ENCODE results near the gene P2RY6.
"Not testable (repeated sequence)": the region's sequence is repeated elsewhere in the genome, so short reads cannot be mapped to it uniquely, and the experiment has no call there.

P2RY6 gene, protein sequence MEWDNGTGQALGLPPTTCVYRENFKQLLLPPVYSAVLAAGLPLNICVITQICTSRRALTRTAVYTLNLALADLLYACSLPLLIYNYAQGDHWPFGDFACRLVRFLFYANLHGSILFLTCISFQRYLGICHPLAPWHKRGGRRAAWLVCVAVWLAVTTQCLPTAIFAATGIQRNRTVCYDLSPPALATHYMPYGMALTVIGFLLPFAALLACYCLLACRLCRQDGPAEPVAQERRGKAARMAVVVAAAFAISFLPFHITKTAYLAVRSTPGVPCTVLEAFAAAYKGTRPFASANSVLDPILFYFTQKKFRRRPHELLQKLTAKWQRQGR
- total RNA-seq = 0 reads per million in 4 experiments

GRCh38 chr11:73271936-73272679, at the start of gene P2RY6:
TSS of gene P2RY6 (plus strand) at chr11:73272338. CDS start at chr11:73296519, 24,181 bp downstream.
- DNase-seq = no peak

- no peak for DNase-seq
Measured at GRCh38 chr11:73223998-73224730, 48.0 kb upstream of the P2RY6 start.

- no peak for DNase-seq
Measured at GRCh38 chr11:73225001-73225686, 47.0 kb upstream of the P2RY6 start.

GRCh38 chr11:73225851-73226250, 46.3 kb upstream of the P2RY6 start:
- no peak for DNase-seq

GRCh38 chr11:73226297-73227006, 45.7 kb upstream of the P2RY6 start:
- DNase-seq = no peak

DNA sequence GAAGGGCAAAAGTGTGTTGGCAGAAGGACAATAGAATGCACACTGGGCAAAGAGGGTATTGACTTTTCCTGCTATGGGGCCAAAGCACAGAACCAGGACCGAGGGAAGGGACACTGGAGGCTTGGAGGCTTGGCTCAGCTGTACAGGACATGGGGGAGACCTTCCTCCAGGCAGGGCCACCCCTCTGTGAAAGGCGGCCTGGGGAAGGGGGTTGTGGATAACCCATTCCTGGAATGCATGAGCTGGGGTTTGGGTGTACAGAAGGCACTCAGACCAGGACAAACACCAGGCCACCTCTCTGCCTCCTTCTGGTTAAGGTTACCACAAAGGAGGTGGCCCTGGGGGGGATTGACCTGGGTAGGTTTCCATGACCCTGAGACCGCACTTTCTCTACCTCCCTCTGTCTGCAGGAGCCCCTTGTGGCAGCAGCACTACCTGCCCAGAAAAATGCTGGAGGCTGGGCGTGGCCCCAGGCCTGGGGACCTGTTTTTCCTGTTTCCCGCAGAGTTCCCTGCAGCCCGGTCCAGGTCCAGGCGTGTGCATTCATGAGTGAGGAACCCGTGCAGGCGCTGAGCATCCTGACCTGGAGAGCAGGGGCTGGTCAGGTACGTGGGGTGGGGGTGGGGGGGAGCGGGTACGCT, 44.4 kb upstream of the P2RY6 start:
- no peak for DNase-seq

GRCh38 chr11:73228268-73229134, 43.6 kb upstream of the P2RY6 start:
- no peak for DNase-seq

GRCh38 chr11:73229321-73229895, 42.7 kb upstream of the P2RY6 start:
- no peak for DNase-seq

GRCh38 chr11:73229896-73230875, 42.0 kb upstream of the P2RY6 start:
- no peak for DNase-seq

- no peak for DNase-seq
Measured at GRCh38 chr11:73230931-73231330, 41.2 kb upstream of the P2RY6 start.

- DNase-seq = not testable (repeated sequence)
Measured at GRCh38 chr11:73232487-73232886, 39.7 kb upstream of the P2RY6 start.

DNA sequence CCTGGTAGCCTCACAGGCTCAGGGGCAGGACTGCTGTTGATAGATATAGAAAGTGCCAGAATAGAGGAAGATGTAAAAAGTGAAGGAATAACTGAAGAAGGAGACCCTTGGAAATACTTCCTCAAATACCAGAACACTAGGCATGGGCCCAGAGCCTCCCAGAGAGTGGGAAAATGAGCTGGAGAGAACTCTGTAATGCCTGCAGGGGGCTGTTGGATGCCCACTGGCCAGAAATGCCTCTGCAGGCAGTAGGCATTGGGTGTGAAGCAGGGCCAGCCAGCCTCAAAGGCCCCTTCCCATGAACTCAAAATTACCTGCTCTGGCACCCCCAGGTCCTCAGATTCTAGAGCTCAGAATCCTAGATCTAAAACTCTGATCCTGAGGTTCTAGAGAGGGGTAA, 38.9 kb upstream of the P2RY6 start:
- no peak for DNase-seq

GRCh38 chr11:73233692-73234470, 38.3 kb upstream of the P2RY6 start:
- no peak for DNase-seq

DNA sequence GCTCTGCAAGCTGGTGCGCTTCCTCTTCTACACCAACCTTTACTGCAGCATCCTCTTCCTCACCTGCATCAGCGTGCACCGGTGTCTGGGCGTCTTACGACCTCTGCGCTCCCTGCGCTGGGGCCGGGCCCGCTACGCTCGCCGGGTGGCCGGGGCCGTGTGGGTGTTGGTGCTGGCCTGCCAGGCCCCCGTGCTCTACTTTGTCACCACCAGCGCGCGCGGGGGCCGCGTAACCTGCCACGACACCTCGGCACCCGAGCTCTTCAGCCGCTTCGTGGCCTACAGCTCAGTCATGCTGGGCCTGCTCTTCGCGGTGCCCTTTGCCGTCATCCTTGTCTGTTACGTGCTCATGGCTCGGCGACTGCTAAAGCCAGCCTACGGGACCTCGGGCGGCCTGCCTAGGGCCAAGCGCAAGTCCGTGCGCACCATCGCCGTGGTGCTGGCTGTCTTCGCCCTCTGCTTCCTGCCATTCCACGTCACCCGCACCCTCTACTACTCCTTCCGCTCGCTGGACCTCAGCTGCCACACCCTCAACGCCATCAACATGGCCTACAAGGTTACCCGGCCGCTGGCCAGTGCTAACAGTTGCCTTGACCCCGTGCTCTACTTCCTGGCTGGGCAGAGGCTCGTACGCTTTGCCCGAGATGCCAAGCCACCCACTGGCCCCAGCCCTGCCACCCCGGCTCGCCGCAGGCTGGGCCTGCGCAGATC, 37.5 kb upstream of the P2RY6 start:
- no peak for DNase-seq

DNA sequence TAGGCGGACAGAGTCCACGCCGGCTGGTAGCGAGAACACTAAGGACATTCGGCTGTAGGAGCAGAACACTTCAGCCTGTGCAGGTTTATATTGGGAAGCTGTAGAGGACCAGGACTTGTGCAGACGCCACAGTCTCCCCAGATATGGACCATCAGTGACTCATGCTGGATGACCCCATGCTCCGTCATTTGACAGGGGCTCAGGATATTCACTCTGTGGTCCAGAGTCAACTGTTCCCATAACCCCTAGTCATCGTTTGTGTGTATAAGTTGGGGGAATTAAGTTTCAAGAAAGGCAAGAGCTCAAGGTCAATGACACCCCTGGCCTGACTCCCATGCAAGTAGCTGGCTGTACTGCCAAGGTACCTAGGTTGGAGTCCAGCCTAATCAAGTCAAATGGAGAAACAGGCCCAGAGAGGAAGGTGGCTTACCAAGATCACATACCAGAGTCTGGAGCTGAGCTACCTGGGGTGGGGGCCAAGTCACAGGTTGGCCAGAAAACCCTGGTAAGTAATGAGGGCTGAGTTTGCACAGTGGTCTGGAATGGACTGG, 36.8 kb upstream of the P2RY6 start:
- DNase-seq = no peak

DNA sequence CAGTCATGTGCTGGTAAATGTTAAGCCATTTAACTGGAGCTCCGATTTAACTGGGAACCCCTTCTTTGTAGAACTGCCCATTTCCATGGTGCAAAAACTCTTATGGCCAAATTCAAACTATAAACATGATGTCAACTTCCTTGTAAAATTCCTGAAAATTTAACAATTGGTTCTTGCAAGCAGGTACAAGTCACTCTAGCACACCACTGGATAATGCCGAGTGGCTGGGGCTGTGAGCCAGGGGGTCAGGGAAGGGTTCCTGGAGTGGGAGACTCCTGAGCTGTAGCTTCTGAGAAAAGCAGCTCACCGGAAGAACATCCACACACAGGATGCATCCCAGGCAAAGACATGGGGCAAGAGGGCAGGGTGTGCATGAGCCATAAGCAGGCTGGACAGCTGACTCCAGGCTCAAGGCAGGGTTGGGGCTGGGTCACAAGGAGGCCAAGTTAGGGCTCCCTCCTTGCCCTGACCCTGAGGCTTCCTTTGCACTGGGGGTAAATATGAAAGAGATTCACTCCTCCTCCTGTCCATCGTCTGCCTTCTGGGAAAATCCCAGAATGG, 35.9 kb upstream of the P2RY6 start:
- DNase-seq = no peak

GRCh38 chr11:73236854-73237253, 35.3 kb upstream of the P2RY6 start:
- no peak for DNase-seq
